22Rv1 (cell line): Measurements from ENCODE around the gene PLD4.
"Not testable (repeated sequence)": the region's sequence is repeated elsewhere in the genome, so short reads cannot be mapped to it uniquely, and the experiment has no call there.

Experiments used
- H3K27ac ChIP-seq: fragments of 450-650 bp; 2 replicates; pipeline ENCODE4 v1.5.1; 2017
- ZFX ChIP-seq: fragments of 450-650 bp; IDR thresholded peaks from 2 replicates; pipeline ENCODE4 v1.6.1; 2017; ENCODE audit warnings: antibody characterized with exemption, borderline replicate concordance
- TF ChIP-seq, protein P1 (sequence below): fragments of 450-650 bp; IDR thresholded peaks from 2 replicates; pipeline ENCODE4 v1.5.1; 2017; ENCODE audit warnings: mild to moderate bottlenecking

The PLD4 gene

DNA sequence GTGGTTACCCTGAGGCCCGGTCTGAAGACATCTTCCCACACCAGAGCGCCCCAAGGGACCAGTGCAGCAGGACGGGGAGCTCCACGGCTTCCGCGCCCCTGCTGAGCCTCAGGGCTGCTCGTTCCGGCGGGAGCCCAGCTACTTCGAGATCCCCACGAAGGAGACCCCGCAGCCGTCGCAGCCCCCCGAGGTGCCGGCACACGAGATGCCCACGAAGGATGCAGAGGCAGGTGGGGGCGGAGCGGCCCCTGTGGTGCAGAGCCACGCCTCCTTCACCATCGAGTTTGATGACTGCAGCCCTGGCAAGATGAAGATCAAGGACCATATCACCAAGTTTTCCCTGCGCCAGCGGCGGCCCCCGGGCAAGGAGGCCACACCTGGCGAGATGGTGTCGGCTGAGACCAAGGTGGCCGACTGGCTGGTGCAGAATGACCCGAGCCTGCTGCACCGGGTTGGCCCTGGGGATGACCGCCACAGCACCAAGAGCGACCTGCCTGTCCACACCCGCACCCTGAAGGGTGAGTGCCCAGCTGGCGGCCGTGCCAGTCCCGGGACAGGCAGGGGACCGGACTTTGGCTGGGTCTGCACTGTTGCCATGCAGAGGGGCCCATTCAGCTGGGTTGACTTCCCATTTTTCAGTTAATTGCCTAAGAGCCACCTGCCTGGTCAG lies 41.6 kb upstream of the PLD4 start:
- peak overlapping the region; percentile 20; the same call in 1 of the 2 replicates for H3K27ac ChIP-seq
- TF ChIP-seq, protein P1, sequence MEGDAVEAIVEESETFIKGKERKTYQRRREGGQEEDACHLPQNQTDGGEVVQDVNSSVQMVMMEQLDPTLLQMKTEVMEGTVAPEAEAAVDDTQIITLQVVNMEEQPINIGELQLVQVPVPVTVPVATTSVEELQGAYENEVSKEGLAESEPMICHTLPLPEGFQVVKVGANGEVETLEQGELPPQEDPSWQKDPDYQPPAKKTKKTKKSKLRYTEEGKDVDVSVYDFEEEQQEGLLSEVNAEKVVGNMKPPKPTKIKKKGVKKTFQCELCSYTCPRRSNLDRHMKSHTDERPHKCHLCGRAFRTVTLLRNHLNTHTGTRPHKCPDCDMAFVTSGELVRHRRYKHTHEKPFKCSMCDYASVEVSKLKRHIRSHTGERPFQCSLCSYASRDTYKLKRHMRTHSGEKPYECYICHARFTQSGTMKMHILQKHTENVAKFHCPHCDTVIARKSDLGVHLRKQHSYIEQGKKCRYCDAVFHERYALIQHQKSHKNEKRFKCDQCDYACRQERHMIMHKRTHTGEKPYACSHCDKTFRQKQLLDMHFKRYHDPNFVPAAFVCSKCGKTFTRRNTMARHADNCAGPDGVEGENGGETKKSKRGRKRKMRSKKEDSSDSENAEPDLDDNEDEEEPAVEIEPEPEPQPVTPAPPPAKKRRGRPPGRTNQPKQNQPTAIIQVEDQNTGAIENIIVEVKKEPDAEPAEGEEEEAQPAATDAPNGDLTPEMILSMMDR, result no peak
- TF ChIP-seq ZFX, result no peak

DNA sequence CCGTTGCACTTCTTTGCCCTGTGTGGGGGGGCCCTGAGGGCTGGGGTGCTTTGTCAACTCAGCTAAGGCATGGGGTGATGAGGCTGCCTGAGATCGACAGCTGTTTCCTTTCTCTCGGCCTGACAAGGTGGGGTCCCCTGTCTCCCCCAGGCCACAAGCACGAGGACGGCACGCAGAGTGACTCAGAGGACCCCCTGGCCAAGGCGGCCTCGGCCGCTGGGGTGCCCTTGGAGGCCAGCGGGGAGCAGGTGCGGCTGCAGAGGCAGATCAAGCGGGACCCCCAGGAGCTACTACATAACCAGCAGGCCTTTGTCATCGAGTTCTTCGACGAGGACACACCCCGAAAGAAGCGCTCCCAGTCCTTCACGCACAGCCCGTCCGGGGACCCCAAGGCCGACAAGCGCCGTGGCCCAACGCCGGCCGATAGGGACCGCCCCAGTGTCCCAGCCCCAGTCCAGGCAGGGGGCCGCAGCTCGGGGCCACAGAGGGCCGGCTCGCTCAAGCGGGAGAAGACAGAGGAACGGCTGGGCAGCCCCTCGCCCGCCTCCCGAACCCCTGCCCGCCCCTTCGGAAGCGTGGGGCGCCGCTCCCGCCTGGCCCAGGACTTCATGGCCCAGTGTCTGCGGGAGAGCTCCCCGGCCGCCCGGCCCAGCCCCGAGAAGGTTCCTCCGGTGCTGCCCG lies 40.9 kb upstream of the PLD4 start:
- TF ChIP-seq, protein P1, result no peak
- TF ChIP-seq ZFX, result no peak
- H3K27ac ChIP-seq, result no peak overlapping the region

DNA sequence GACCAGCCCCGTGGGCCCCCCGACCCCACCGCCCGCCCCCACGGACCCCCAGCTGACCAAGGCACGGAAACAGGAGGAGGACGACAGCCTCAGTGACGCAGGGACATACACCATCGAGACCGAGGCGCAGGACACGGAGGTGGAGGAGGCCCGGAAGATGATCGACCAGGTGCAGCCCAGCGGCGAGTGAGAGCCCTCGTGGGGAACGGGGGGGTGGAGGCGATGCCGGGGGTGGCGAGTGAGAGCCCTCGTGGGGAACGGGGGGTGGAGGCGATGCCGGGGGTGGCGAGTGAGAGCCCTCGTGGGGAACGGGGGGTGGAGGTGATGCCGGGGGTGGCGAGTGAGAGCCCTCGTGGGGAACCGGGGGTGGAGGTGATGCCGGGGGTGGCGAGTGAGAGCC lies 40.3 kb upstream of the PLD4 start:
- H3K27ac ChIP-seq, result not testable (repeated sequence)

DNA sequence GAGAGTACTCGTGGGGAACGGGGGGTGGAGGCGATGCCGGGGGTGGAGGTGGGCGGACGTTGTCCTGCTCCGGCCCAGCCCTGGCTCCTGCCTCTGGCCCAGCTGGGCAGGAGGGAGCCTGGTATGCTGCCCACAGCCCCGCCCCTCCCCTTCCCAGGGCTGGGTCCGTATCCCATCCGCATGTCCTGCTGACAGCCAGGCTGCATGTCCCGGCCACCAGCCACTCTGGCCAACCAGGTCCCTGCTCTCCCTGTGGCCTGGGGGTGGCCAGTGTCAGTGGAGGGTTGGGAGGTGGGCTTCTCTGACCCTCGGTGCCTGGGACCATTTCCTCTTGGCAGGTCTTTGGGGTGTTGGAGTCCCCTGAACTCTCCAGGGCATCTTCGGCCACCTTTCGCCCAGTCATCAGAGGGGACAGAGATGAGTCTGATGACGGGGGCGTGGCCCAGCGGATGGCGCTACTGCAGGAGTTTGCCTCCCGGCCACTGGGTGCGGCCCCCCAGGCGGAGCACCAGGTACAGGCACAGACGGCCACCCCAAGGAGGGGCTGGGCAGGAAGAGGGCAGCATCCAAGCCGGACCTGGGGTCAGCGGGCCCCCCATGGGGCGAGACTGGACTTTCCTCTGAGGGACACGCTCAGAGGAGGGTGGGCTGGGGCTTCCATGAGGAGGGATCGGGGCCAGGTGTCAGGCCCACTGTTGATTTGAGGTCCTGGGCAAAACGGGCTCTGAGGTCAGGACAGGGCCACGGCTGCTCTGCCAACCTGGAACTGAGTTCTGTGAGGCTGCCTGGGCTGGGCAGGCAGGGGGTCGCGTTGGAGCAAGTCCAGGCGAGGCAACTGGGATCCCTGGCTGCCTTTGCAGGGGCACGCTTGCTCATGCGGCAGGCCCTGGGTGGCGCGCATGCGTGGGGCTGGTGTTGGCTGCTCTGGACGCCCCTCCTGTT lies 39.4 kb upstream of the PLD4 start:
- no peak overlapping the region for H3K27ac ChIP-seq
- TF ChIP-seq, protein P1, result no peak

DNA sequence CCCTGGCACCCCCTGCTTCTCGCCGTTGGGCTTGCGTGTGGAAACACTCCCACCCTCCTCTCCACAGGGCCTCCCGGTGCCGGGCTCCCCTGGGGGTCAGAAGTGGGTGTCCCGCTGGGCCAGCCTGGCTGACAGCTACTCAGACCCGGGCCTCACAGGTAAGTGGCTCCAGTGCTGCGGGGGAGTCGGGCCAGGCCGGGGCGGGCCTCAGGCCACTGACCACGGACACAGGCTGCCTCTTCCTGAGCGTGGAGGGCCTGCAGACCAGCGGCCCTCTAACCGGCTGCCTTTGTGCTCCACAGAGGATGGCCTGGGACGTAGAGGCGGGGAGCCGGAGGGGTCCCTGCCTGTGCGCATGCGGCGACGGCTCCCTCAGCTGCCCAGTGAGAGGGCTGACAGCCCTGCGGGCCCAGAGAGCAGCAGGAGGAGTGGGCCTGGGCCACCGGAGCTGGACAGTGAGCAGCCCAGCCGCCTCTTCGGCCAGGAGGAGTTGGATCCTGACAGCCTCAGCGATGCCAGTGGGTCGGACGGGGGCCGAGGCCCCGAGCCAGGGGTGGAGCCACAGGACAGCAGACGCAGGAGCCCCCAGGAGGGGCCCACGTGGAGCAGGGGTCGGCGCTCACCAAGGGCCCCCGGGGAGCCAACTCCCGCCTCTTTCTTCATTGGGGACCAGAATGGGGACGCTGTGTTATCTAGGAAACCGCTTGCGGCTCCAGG lies 38.5 kb upstream of the PLD4 start:
- H3K27ac ChIP-seq, result no peak overlapping the region
- TF ChIP-seq ZFX, result no peak
- TF ChIP-seq, protein P1, result no peak

DNA sequence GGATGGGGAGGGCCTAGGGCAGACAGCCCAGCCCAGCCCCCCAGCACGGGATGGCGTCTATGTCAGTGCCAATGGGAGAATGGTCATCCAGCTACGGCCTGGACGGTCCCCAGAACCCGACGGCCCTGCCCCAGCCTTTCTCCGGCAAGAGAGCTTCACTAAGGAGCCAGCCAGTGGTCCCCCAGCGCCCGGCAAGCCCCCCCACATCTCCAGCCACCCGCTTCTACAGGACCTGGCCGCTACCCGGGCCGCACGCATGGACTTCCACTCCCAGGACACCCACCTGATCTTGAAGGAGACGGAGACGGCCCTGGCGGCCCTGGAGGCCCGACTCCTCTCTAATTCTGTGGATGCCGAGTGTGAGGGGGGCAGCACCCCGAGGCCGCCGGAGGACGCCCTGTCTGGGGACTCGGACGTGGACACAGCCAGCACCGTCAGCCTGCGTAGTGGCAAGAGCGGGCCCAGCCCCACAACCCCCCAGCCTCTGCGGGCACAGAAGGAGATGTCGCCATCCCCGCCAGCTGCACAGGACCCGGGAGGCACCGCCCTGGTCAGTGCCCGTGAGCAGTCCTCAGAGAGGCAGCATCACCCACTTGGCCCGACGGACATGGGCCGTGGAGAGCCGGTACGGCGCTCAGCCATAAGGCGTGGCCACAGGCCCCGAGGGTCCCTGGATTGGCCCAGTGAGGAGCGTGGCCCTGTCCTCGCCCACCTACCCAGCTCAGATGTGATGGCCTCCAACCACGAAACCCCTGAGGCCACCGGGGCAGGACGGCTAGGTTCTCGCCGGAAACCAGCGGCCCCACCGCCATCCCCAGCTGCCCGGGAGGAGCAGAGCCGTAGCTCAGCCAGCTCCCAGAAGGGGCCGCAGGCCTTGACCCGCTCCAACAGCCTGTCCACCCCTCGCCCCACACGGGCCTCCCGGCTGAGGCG lies 37.7 kb upstream of the PLD4 start:
- H3K27ac ChIP-seq, result no peak overlapping the region
- TF ChIP-seq ZFX, result no peak
- TF ChIP-seq, protein P1, result no peak
